GM12891 (cell line): ENCODE data around the gene ING2.

Experiments used
- POLR2A ChIP-seq: IDR thresholded peaks from 2 replicates; pipeline ENCODE4 v1.6.1; 2011; ENCODE audit warnings: low read depth, low read length, control low read depth
- POLR2AphosphoS5 ChIP-seq: IDR thresholded peaks from 2 replicates; pipeline ENCODE4 v1.6.1; 2011; ENCODE audit warnings: low read depth, low read length, control low read depth
- TAF1 ChIP-seq: IDR thresholded peaks from 2 replicates; pipeline ENCODE4 v1.6.1; 2011; ENCODE audit warnings: low read depth, low read length, control low read depth

DNA sequence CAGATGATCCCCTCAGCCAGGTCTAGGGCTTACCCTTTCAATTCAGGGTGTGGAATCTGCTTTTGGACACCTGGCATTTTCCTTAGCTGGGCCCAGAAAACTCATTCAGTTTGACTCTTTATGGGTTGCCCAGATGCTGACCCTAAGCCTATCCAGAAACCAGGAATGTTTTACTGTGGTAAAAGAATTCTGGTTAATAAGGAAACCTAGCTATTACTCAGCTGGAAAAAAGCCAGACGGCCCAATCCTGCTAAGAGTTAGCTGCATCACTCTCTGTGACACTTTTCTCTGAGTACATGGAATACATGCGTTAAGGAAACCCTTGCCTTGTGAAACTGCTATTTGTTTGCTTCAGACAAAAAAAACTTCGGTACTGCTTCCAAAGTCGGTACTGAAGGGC is 28.0 kb downstream of the ING2 start:
- TF ChIP-seq POLR2A (no peak), POLR2AphosphoS5 (no peak), TAF1 (no peak)
